Measurements from ENCODE around the gene SHC2. TPM values are rescaled to one million over a fixed set of nuclear protein-coding genes. Genes with fewer than 3 reads are reported as not detected.
"Not testable (repeated sequence)": the region's sequence is repeated elsewhere in the genome, so short reads cannot be mapped to it uniquely, and the experiment has no call there.

The SHC2 gene
- total RNA-seq, 1 donor from 2014 or later = not detected

DNA sequence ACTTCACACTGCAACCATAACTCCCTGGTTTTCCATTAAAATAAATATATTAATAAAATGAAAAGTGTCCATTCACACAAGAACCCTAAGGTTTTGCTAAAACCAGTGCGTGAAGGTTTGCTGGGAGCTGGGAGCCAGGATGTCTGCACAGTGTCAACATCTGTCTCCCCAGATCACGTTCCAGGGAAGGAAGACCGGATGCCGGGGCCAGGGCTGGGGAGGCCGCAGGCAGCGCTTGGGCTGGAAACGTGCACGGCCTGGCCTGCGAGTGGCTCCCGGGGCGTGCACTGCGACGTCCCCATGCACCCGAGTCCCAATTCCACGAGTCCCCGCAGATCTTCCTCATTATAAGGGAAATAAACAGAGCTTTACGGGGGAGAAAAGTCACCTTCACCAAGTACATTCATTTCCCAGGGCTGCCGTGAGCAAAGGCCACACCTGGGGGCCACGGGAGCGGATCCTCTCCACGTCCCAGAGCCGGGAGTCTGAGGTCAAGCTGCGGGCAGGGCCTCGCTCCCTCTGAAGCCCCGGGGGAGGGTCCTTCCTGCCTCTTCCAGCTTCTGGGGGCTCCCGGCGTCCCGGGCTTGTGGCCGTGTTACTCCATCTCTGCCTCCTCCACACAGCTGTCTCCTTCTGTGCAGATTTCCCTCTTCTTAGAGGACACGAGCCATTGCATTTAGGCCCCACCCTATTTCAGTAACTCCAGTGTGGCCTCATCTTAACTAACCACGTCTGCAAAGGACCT is 12.8 kb downstream of the SHC2 start:
- intact Hi-C loops (cut with micrococcal nuclease) = no loop called here

DNA sequence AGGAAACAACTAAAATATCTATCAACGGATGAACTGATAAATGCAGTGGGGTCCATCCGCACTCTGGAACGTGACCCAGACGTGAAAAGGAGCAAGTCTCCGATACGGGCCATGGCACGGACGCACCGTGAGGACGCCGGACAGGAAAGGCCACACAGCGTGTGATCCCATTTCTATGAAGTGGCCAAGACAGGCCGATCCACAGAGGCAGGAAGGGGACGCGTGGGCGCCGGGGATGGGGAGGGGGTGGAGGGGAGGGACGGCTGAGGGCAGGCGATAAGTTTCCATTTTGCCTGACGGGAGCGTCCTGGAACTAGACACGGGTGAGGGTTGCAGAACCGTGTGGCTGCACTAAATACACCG is 13.8 kb downstream of the SHC2 start:
- intact Hi-C loops (cut with micrococcal nuclease) = no loop called here

DNA sequence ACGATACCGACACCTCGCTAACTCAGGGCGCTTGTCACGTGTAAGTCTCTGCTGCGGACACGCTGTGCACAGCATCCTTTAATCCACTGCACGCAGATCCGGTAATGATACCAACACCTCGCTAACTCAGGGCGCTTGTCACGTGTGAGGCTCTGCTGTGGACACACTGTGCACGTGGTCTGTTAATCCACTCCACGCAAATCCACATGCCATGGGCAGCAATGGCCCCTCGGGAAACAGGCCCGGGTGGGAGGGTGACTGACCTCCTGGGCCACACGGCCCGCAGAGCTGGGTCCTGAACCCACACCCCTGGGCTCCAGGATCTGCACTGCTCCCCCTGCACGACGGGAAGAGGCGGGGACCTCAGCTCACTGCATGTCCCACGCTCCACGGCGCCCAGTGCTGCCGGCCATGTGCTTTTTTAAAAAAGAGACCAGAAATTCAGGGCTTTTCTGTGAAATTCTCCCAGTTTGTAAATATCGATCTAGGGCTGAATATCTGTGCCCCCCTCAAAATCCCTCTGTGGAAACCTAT is 16.1 kb downstream of the SHC2 start:
- intact Hi-C loops (cut with micrococcal nuclease) = no loop called here

DNA sequence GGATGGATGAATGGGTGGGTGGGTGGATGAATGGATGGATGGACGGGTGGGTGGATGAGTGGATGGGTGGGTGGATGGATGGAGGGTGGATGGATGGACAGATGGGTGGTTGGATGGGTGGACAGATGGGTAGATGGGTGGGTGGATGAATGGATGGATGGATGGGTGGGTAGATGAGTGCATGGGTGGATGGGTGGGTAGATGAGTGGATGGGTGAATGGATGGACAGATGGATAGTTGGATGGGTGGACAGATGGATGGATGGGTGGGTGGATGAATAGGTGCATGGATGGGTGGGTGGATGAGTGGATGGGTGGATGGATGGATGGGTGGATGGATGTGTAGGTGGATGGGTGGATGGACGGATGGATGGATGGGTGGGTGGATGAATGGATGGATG is 17.8 kb downstream of the SHC2 start:
- intact Hi-C loops (cut with micrococcal nuclease) = no loop called here

DNA sequence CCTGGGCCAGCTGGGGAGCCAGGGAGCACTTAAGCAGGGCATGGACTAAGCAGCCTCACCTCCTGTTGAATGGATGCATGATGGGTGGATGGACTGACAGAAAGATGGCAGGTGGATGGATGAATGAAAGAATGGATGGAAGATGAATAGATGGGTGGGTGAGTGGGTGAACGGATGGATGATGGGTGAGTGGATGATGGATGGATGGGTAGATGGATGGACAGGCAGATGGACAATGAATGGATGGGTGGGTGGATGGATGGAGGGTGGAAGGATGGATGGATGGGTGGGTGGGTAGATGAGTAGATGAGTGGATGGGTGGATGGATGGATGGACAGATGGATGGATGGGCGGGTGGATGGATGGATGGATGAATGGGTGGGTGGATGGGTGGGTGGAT is 18.7 kb downstream of the SHC2 start:
- intact Hi-C loops (cut with micrococcal nuclease) = no loop called here

DNA sequence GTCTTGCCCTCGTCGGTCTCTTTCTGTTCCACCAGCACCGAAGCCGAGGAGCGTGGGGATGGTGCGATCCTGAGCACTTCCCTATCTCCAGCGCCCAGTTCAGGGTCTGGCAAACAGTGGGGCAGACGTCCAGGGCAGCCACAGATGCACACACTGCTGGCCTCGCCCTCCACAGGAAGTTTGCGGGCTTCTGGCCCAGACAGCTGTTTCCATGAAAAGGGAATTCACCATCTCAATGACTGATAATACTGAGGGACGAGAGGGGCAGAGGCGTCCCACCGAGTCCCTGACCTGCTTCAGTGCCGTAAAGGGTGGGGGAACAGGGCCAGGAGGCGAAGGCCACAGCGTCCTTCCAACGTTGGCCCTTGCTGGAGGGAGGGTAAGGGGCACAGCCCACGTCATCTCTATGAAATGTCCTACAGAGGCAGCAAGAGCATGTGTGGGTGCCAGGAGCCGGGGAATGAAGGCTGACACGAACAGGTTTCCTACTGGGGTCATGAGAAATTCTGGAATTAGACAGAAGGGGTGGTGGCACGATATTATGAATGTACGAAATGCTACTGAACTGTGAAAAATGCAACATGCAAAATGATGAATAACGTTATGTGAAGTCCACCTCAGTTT is 19.5 kb downstream of the SHC2 start:
- intact Hi-C loops (cut with micrococcal nuclease) = no loop called here

DNA sequence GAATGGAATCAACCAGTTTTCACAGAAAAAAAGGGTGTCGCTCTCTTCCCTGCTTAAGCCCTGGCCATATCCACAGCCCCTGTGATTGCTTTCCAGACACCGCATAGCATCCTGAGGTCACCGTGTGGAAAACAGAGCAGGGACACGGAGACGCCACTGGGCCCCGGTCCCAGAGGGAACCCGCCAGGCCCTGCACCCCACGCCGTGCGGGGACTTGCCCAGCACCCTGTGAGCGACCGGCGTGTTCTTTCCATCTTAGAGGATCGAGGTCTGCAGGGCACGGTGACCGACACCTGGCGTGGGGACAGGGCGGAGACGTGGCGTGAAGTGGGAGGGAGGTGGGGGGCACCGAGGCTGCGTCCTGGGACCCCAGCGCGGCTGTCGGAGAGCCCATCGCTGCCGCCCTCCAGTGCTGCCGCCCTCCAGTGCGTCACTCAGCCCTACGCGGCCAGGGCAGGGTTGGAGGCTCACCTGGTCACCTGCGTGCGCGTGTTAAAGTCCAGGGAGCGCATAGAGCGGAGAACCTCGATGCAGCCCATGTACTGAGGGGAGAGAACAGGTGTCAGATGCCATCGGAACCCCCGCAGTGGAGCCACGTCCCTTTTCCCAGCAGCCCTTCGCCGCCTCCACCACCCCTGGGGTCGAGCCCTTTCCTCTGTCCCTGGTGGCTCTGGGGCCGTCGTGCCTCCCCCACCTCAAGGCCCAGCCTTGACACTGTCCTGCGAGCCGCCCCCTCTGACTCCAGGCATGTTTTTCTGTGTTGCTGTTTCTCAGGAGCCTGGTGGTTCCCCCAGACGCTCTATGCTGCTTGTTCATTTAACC is 20.2 kb downstream of the SHC2 start:
- intact Hi-C loops (cut with micrococcal nuclease) = no loop called here

DNA sequence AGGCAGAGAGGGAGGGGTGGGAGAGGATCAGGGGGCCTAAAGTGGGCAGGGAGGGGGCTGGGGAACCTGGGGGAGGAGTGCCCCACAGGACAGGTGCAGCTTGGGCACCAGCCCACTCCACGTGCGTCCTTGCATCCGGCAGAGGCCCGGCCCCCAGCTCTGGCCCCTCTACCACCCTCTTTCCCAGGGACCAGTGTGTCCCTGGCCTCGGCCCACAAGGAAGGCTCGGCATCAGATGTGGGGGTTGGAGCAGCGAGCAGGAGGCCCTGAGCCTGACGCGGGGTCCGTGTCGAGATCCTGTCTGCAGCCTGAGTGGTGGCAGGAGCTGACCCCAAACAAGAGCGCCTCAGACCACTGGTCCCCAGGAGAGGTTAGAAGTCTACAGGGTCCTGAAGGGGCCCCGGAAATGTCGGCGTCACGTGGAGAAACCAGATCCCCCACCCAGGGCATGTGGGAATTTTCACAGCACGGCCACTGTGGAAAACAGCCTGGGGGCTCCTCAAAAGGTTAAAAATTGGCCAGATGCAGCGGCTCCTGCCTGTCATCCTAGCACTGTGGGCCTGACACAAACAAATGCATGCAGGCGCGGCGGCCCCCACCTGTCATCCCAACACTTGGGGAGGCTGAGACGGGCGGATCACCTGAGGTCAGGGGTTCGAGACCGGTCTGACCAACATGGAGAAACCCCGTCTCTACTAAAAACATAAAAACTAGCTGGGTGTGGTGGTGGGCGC is 21.5 kb downstream of the SHC2 start:
- intact Hi-C loops (cut with micrococcal nuclease) = no loop called here

DNA sequence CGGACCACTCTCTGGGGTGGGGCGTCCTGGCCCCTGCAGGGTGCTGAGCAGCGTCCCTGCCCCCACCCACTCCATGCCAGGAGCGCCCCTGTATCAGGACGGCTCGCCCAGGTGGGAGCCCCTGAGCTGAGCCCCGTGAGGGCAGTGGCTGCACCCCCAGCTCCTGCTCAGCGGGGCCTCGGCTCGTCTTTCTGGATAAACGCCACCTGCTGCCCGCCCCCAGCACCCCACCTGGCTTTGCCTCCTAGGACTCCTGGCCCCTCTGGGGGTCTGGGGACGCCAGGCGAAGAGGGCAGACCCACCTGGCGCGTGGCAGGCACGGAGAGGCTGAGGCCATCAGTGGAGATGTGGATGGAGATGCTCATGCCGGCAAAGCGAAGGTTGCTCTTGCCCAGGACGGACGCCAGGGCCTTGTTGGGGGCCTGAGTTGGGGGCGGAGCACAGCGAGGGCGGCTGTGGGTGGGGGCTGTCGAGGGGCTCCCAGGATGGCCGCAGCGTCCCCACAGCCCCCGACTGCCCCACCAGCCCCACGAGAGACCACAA is 22.3 kb downstream of the SHC2 start:
- intact Hi-C loops (cut with micrococcal nuclease) = no loop called here

DNA sequence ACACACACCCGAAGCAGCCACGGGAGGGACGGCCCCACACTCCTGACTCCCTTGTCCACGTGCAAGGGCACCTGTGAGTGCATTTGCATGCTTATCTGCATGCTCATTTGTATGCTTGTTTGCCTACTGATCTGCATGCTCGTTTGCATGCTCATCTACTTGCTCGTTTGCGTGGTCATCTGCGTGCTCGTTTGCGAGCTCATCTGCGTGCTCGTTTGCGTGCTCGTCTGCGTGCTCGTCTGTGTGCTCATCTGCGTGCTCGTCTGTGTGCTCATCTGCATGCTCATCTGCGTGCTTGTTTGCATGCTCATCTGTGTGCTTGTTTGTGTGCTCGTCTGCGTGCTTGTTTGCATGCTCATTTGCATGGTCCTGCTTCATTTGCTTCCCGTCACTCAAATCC is 23.8 kb downstream of the SHC2 start:
- intact Hi-C loops (cut with micrococcal nuclease) = no loop called here

DNA sequence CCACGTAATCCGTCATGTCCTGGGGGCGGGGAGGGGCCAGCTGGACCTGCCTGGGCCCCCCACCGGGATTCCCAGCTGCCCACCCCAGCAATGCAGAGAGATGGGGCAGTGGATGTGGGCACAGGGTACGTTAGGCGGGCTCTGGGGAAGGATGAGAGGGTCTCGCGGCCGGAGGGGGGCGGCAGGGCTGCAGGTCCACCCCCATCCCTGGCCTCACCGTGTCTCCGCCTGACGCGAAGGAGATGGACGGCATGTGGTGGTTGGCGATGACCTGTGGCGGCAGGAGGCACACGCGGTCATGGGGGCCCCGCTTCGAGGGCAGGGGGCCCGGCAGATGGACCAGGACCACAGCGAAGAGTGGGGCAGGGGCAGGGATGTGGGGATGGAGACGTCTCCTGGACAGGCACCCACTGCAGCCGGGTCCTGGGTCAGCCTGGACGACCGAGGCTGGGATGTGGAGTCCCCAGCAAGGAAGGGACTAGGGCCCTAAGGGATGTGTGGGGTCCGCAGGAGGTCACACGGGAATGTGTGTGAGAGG is 24.4 kb downstream of the SHC2 start:
- intact Hi-C loops (cut with micrococcal nuclease) = no loop called here

DNA sequence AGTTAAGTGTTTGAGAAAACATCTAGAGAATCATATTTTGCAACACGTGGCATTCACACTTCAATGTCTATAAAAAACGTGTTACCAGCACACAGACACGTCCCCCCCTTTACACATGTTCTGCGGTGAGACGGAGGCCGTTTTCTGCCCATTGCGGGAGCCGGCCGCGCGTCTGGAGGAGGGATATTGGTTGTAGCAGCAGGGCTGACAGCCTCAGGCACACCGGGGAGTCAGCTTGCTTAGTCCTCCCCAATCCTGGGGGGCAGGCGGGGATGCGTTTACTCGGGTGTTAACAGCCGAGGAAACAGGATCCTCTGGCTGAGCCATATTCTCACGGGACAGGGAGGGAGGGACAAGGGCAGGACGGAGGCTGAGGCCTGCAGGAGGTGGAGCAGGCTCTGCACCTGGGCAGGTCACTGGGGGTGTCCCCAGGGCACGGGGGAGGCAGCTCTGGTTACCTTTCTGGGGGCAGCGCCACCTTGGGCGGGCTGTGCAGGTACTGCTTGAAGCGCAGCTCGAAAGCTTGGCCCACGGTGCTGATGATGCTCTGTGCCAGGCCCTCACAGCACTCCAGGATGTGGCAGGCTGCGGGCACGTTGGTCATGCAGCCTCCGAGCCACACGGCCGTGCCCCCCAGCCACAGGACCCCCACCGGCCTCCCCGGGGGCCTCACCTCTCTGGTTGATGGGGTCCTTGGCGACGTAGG is 25.0 kb downstream of the SHC2 start:
- intact Hi-C loops (cut with micrococcal nuclease) = no loop called here

DNA sequence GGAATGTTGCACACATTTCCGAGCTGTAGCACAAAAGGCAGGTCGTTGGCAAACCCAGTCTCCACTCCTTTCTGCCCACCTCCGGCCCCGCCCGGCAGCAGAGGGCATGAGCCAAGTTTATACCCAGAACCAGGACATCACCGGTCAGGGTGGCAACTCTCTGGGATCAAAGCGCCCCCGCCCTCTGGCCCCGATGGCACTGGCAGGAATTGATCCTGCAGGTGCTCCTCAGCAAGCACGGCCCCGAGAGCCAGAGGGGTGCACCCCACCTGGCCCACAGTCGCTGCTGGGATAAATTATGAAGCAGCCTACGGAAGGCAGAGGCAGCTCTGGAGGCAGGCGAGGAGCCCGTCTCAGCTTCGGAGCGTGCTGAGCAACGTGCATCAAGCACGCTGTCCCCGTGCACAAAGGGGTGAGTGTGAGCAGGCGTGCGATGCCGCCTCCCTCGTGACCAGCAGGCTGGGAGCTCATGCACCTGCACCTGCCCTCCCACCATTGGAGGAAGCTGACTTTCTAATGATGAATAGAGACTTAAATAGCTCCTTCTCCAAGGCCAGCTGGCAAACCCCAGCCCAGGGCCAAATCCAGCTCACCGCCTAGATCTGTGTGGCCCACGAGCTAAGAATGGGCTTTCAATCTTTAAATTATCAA is 25.7 kb downstream of the SHC2 start:
- intact Hi-C loops (cut with micrococcal nuclease) = no loop called here

DNA sequence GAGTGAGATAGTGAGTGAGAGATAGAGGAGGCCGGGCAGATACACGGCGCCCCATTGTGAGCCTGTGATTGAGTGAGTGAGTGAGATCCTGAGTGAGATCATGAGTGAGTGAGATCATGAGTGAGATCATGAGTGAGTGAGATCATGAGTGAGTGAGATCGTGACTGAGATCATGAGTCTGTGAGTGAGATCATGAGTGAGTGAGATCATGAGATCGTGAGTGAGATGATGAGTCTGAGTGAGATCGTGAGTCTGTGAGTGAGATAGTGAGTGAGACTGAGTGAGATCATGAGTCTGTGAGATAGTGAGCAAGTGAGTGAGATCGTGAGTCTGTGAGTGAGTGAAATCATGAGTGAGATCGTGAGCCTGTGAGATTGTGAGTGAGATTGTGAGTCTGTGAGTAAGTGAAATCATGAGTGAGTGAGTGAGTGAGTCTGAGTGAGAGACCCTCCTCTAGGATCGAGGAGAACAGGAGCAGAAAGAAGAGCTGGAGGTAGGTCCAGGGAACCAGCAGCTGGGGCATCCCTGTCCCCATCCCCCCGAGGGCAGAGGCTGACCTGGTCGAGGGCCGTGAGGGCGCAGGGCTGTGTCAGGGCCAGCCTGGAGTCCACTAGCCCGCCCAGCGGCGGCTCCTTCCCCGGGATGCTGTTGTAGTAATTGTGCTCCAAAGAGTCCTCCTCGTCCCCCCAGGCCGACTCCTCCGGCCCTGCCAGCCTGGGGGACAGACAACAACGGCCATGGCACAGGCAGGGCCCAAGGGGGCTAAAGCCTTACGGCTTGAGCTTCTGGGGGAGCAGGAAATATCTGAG is 26.5 kb downstream of the SHC2 start:
- intact Hi-C loops (cut with micrococcal nuclease) = no loop called here

DNA sequence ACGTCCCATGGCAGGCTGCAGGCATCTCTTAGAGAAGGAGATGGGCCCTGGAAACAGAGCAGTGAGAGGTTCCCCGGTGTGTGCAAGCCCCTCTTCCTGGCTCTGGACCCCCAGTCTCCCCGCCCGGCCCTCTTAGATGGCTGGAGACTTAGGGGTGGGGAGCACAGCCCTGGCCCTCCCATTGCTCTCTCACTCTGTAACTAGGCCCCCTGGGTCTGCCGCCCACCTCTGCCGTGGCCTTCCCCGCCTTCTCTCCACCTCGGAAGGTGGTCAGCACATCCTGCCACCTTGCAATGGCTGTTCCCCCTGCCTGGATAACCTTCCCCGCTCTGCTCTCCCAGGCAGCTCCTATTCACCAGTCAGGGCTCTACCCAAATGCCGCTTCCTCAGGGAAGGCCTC is 30.1 kb downstream of the SHC2 start:
- intact Hi-C loops (cut with micrococcal nuclease) = no loop called here

DNA sequence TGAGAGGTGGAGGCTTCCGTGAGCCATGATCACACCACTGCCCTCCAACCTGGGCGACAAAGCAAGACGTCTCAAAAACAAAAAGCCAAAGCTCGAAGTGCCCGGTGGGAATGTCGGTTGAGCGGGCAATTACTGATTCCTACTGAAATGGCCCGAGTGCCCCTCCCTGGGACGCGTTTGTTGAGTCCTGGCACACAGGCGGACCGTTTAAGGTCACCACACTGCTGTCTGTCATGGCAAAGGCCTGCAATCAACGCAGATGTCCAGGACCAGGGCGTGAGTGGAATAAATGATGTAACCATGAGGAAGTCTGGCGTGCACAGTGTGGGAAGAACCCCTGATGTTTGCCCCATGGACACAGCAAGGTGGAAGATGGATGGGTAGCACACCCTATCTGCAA is 32.7 kb downstream of the SHC2 start:
- intact Hi-C loops (cut with micrococcal nuclease) = no loop called here

DNA sequence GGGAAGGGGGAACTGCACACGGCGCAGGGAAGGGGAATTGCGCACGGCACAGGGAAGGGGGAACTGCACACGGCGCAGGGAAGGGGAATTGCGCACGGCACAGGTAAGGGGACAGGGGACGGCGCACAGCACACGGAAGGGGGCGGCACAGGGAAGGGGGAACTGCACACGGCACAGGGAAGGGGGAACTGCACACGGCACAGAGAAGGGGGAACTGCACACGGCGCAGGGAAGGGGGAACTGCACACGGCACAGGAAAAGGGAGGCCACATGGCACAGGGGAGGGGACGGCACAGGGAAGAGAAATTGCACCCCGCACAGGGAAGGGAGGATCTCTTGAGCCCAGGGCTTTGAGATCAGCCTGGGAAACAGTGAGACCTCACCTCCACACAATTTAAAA is 33.2 kb downstream of the SHC2 start:
- intact Hi-C loops (cut with micrococcal nuclease) = not testable (repeated sequence)

DNA sequence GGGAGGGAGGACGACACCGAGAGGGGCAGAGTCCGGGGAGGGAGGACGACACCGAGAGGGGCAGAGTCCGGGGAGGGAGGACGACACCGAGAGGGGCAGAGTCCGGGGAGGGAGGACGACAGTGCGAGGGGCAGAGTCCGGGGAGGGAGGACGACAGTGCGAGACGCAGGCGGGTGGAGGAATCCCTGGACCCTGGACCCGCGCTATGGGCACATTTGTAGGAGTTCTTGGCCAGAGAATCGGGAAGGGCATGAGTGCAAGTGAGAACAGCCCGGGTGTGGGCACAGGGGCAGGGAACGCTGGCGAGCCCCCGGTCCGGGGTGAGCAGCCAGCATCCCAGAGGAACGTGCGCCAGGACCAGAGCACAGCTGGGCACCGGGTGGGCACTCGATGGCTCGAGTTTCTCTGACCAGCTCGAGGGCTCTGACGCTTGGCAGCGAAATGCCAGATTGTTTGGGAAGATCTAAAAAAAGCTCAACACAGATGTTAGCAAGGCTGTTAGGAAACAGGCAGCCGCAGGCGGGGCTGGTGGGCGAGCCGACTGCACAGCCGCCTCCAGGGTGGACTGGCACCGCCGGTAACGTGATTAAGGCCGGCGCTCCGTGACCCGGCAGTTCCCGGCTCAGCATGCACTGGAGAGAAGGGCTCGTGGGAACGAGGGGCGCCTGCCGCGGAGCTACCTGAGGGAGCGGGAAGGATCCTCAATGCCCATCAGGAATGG is 33.9 kb downstream of the SHC2 start:
- intact Hi-C loops (cut with micrococcal nuclease) = no loop called here

All from T-helper 2 cell treated with Interferon-gamma antibody and Interleukin-4, amounts not matched to agents 100 ng/mL and 5 ng/mL, for 36 hours (primary cell).